Measurements from ENCODE around the gene UNKL. TPM values are rescaled to one million over a fixed set of nuclear protein-coding genes. Genes with fewer than 3 reads are reported as not detected.
"Not testable (repeated sequence)": the region's sequence is repeated elsewhere in the genome, so short reads cannot be mapped to it uniquely, and the experiment has no call there.

The UNKL gene
- total and polyA plus RNA-seq, 12 donors, result 10.1 to 174 (median 33.3) TPM

GRCh38 chr16:1443403-1443973 is 29.0 kb upstream of the UNKL start:
- no peak for DNase-seq
- Histone ChIP-seq H3K4me1 (replicated peaks in 1 of 2) (no peaks in the 10 kb centered on the region), H3K27me3 (no peaks in the 10 kb centered on the region), H3K36me3 (replicated peaks in 1 of 2) (peaks cover 0 to 32% of the 10 kb centered on the region in 2 donors), H3K4me3 (no peak overlapping the region), H3K27ac (no peak overlapping the region), H3K9me3 (replicated peaks in 1 of 3) (no peaks in the 10 kb centered on the region)
- TF ChIP-seq CTCF (IDR thresholded peaks at IDR 0.05), result no peak
- no peak for TF ChIP-seq POLR2A (IDR thresholded peaks at IDR 0.05)
- intact Hi-C loops (cut with DNase I), result no loop called here
- WGBS, 4 donors, result 86 to 89% (median 89%) methylated on average over 7 to 38 of the region's 38 CpGs; no CpG with 5 or more reads in 1 of the 4 donors

DNA sequence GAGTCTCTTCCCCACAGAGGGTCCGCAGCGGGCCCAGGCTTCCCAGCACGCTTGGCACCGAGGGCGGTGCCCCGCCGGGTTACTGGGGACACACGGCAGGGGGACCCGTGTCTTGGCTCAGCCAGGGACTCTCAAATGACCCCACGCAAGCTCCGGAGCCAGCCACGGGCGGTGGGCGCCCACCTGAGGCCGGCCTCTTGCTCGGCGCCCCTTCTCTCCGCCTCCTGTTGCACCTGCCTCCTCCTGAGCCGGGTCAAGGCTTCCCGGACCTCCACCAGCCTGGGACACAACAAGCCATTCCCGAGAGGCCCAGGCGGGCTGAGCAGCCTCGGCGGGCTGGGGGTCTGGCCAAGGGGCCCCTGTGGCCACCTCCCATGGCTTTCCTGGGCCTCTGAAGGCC is 28.2 kb upstream of the UNKL start:
- H3K36me3 ChIP-seq (replicated peaks in 1 of 2), result peaks cover 0 to 24% of the 10 kb centered on the region in 2 donors

DNA sequence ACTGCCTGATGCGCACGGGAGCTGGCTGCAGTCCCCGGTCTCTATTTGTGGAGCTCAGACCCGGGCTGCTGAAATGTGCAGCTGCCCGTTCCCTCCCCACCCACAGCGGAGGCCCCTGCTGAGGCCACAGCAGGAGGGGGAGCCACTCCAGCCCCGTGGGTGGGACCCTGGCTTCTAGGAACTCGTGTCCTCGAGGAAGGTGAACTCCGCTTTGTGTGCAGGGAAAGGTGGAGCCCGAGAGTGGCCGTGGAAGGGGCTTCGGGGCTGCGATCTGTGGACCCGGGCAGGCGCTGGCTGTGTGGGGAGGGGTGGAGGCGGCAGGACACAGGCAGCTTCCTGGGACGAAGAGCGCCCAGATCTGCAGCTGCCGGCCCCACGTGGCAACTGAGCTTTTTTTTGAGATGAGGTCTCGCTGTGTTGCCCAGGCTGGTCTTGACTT is 26.9 kb upstream of the UNKL start:
- no peak for DNase-seq
- no peak for TF ChIP-seq POLR2A (IDR thresholded peaks at IDR 0.05)
- TF ChIP-seq CTCF (IDR thresholded peaks at IDR 0.05), result no peak
- H3K27me3 ChIP-seq, result no peaks in the 10 kb centered on the region
- H3K4me3 ChIP-seq, result no peak overlapping the region
- intact Hi-C loops (cut with DNase I), result no loop called here
- H3K36me3 ChIP-seq (replicated peaks in 1 of 2), result peaks cover 0 to 12% of the 10 kb centered on the region in 2 donors
- H3K27ac ChIP-seq, result no peak overlapping the region
- WGBS, 4 donors, result 81 to 92% (median 86%) methylated on average over 13 to 22 of the region's 22 CpGs
- H3K9me3 ChIP-seq (replicated peaks in 1 of 3), result no peaks in the 10 kb centered on the region
- no peaks in the 10 kb centered on the region for H3K4me1 ChIP-seq (replicated peaks in 1 of 2)

More for the DNA sequence above, 28.2 kb upstream of the UNKL start:
- 78 to 92% (median 89%) methylated on average over 15 to 24 of the region's 24 CpGs for whole genome bisulfite sequencing, 4 donors
- H3K27ac ChIP-seq, result no peak overlapping the region
- intact Hi-C loops (cut with DNase I), result no loop called here
- H3K27me3 ChIP-seq, result no peaks in the 10 kb centered on the region
- H3K4me3 ChIP-seq, result no peak overlapping the region
- DNase-seq, result no peak
- TF ChIP-seq POLR2A (IDR thresholded peaks at IDR 0.05), result no peak
- TF ChIP-seq CTCF (IDR thresholded peaks at IDR 0.05), result no peak
- no peaks in the 10 kb centered on the region for H3K4me1 ChIP-seq (replicated peaks in 1 of 2)
- no peaks in the 10 kb centered on the region for H3K9me3 ChIP-seq (replicated peaks in 1 of 3)

- H3K27ac ChIP-seq; H3K4me3 ChIP-seq; DNase-seq; H3K9me3 ChIP-seq (replicated peaks in 1 of 3); intact Hi-C loops (cut with DNase I); H3K4me1 ChIP-seq (replicated peaks in 1 of 2); H3K36me3 ChIP-seq (replicated peaks in 1 of 2); H3K27me3 ChIP-seq: not testable (repeated sequence)
- WGBS, 4 donors, result 93 to 98% (median 95%) methylated on average over 4 of the region's 4 CpGs
Observed at GRCh38 chr16:1439699-1440074, 25.2 kb upstream of the UNKL start.

- no peak for TF ChIP-seq POLR2A (IDR thresholded peaks at IDR 0.05)
- TF ChIP-seq CTCF (IDR thresholded peaks at IDR 0.05), result no peak
- DNase-seq, result no peak
- Histone ChIP-seq H3K27ac (no peak overlapping the region), H3K36me3 (replicated peaks in 1 of 2) (no peaks in the 10 kb centered on the region), H3K4me1 (replicated peaks in 1 of 2) (no peaks in the 10 kb centered on the region), H3K4me3 (no peak overlapping the region), H3K9me3 (replicated peaks in 1 of 3) (no peaks in the 10 kb centered on the region), H3K27me3 (no peaks in the 10 kb centered on the region)
- intact Hi-C loops (cut with DNase I), result no loop called here
- 86 to 91% (median 88%) methylated on average over 7 to 27 of the region's 27 CpGs for WGBS, 4 donors
Observed at GRCh38 chr16:1439058-1439698, 24.7 kb upstream of the UNKL start.
